HepG2 (cell line): ENCODE measurements around the gene CCN2. TPM values are rescaled to one million over a fixed set of nuclear protein-coding genes. Genes with fewer than 3 reads are reported as not detected.

Source experiments
- ATF1 ChIP-seq: IDR thresholded peaks from 2 replicates; pipeline ENCODE4 v1.6.1; 2016; ENCODE audit warnings: mild to moderate bottlenecking, control low read depth
- ATM ChIP-seq: fragments of 450-650 bp; IDR thresholded peaks from 2 replicates; pipeline ENCODE4 v1.7.1; 2017; ENCODE audit warnings: mild to moderate bottlenecking, borderline replicate concordance
- CBFB ChIP-seq: sonication (generic); formaldehyde crosslinking; IDR thresholded peaks from 2 replicates; pipeline ENCODE4 v1.4.0; 2020; ENCODE audit warnings: missing genetic modification reagents
- FOXK2 ChIP-seq: fragments of 450-650 bp; IDR thresholded peaks from 2 replicates; pipeline ENCODE4 v1.6.1; 2016
- FOXP4 ChIP-seq: sonication (generic); formaldehyde crosslinking; IDR thresholded peaks from 2 replicates; pipeline ENCODE4 v1.4.0; 2020; ENCODE audit warnings: missing genetic modification reagents
- GZF1 ChIP-seq: sonication (generic); formaldehyde crosslinking; IDR thresholded peaks from 2 replicates; pipeline ENCODE4 v1.5.1; 2020; ENCODE audit warnings: mild to moderate bottlenecking, missing genetic modification reagents
- IKZF5 ChIP-seq: IDR thresholded peaks from 2 replicates; pipeline ENCODE4 v1.6.1; 2018; ENCODE audit warnings: missing genetic modification reagents, mild to moderate bottlenecking, missing compliant biosample characterization
- KDM5A ChIP-seq: fragments of 200-600 bp; sonication (generic); IDR thresholded peaks from 2 replicates; pipeline ENCODE4 v1.7.0; 2018; ENCODE audit warnings: antibody characterized with exemption, mild to moderate bottlenecking, low read length, borderline replicate concordance
- PRPF4 ChIP-seq: fragments of 200-400 bp; formaldehyde crosslinking; IDR thresholded peaks from 2 replicates; pipeline ENCODE4 v1.6.1; 2016; ENCODE audit warnings: low read length, low read depth; ENCODE audit not compliant: poor library complexity, severe bottlenecking
- SMARCE1 ChIP-seq: fragments of 450-650 bp; IDR thresholded peaks from 2 replicates; pipeline ENCODE4 v1.6.1; 2017; ENCODE audit warnings: borderline replicate concordance
- STAG1 ChIP-seq: sonication (generic); formaldehyde crosslinking; IDR thresholded peaks from 2 replicates; pipeline ENCODE4 v1.4.0; 2020; ENCODE audit warnings: missing genetic modification reagents
- TEAD3 ChIP-seq: optimal IDR thresholded peaks from 2 replicates; pipeline ENCODE3; 2016; ENCODE audit warnings: borderline replicate concordance
- ZHX2 ChIP-seq, 2 experiments: sonication (generic) in 1 of 2; formaldehyde crosslinking in 1 of 2; IDR thresholded peaks; 2 replicates each; pipeline versions ENCODE4 v1.6.1 to v1.9.0; 2014 to 2022; ENCODE audit warnings: antibody characterized with exemption in 1 of 2, borderline replicate concordance in 1 of 2, inconsistent platforms in 1 of 2, low read depth in 1 of 2, missing genetic modification reagents in 1 of 2
- ZNF275 ChIP-seq: sonication (generic); formaldehyde crosslinking; IDR thresholded peaks from 2 replicates; pipeline ENCODE4 v1.8.0; 2022; ENCODE audit warnings: missing genetic modification reagents, mild to moderate bottlenecking, inconsistent platforms, borderline replicate concordance
- ZNF460 ChIP-seq: sonication (generic); formaldehyde crosslinking; IDR thresholded peaks from 2 replicates; pipeline ENCODE4 v1.5.1; 2020; ENCODE audit warnings: missing genetic modification reagents, mild to moderate bottlenecking, borderline replicate concordance
- ZNF713 ChIP-seq: sonication (generic); formaldehyde crosslinking; IDR thresholded peaks from 2 replicates; pipeline ENCODE4 v1.4.0; 2020; ENCODE audit warnings: mild to moderate bottlenecking, missing genetic modification reagents
- ZSCAN22 ChIP-seq: sonication (generic); formaldehyde crosslinking; IDR thresholded peaks from 2 replicates; pipeline ENCODE4 v1.4.0; 2020; ENCODE audit warnings: mild to moderate bottlenecking, missing genetic modification reagents
- polyA plus RNA-seq, 8 experiments: library from polyadenylated mRNA; depleted of rRNA in 3 of 8; stranded (reverse) in 7 of 8; unstranded in 1 of 8; fragments of >200 nt; fragmentation: Illumina TruSeq in 4 of 8; extraction: Trizol in 4 of 8; gene quantifications; 2 replicates each; pipeline versions ENCODE4 v1.2.1 to v1.2.3, GENCODE V29; 2011 to 2016; ENCODE audit warnings: low read depth in 4 of 8, missing spikeins in 1 of 8, mixed read lengths in 1 of 8; ENCODE audit not compliant: insufficient read depth in 1 of 8
- total RNA-seq, 5 experiments: library from RNA; depleted of rRNA; stranded (reverse); fragments of >200 nt; fragmentation: Illumina TruSeq; extraction: Trizol; gene quantifications; 2 replicates each; pipeline ENCODE4 v1.2.3, GENCODE V29; 2016; ENCODE audit warnings: low read depth in 1 of 5

The CCN2 gene
- total and polyA plus RNA-seq, 2 of the 13 experiments (the other 11 are each of a cell fraction or from before 2014, with no cell fraction given), result 34.7 to 316 TPM

- TF ChIP-seq ZHX2 (IDR thresholded peaks at IDR 0.05; ENCODE audit: low read depth) (peak; percentile 72), ZHX2 (CRISPR knock-in tag; IDR thresholded peaks at IDR 0.05; ENCODE audit: borderline replicate concordance) (peak; percentile 94; the same call in 1 of the 2 replicates), ATM (no peak), FOXK2 (peak; percentile 70; the same call in 1 of the 2 replicates), TEAD3 (CRISPR knock-in tag) (peak; percentile 100), IKZF5 (CRISPR knock-in tag) (peak; percentile 95), FOXP4 (CRISPR knock-in tag) (peak; percentile 96), ZNF460 (CRISPR knock-in tag) (no peak), ZSCAN22 (CRISPR knock-in tag) (peak; percentile 77), GZF1 (CRISPR knock-in tag) (no peak), STAG1 (CRISPR knock-in tag) (no peak), KDM5A (no peak; the same call in 1 of the 2 replicates), CBFB (CRISPR knock-in tag) (peak; percentile 85), ATF1 (no peak), ZNF713 (CRISPR knock-in tag) (0 out of 2 replicates have a peak, but pooled peaks have one; percentile 27), SMARCE1 (0 out of 2 replicates have a peak, but pooled peaks have one; percentile 5), ZNF275 (peak; percentile 95), PRPF4 (no peak)
These were observed at the start of gene CCN2 (continued) for GRCh38 chr6:131950767-131951575.
